ENCODE data around the gene NUCKS1. TPM values are rescaled to one million over a fixed set of nuclear protein-coding genes. Genes with fewer than 3 reads are reported as not detected.

NUCKS1 gene
- total RNA-seq, 1 experiment from 2014 or later: 401 TPM

GRCh38 chr1:205756552-205756951 is 6.6 kb upstream of the NUCKS1 start:
- ATAC-seq: no peak
- H3K9me3 Mint-ChIP-seq: 0 out of 2 replicates have a peak, but pooled peaks cover 4% of the 10 kb centered on the region
- no peaks in the 10 kb centered on the region for H3K36me3 Mint-ChIP-seq
- no peak for DNase-seq (ENCODE audit: low spot score)
- H3K27me3 Mint-ChIP-seq (ENCODE audit: low read depth): 0 out of 2 replicates have a peak, but pooled peaks cover 2% of the 10 kb centered on the region
- no peak overlapping the region for H3K27ac Mint-ChIP-seq
- ChIA-PET POLR2A (no interaction called here), CTCF (interaction anchor here (2.1 kb wide), 1 partner anchor 221 kb away, joined by 5 read pairs; no protein-coding TSS in a partner anchor)
- H3K4me3 Mint-ChIP-seq: no peak overlapping the region
- no peak for TF ChIP-seq SOX15 (CRISPR knock-in tag; IDR thresholded peaks at IDR 0.05)
- TF ChIP-seq NR3C1 (CRISPR knock-in tag; conservative IDR thresholded peaks at IDR 0.05; ENCODE audit: low read depth): no peak
- TF ChIP-seq ATF2 (CRISPR knock-in tag; IDR thresholded peaks at IDR 0.05; ENCODE audit: borderline replicate concordance, low read depth): no peak
- TF ChIP-seq USF1 (CRISPR knock-in tag; IDR thresholded peaks at IDR 0.05): no peak
- no peak for TF ChIP-seq ZNF317 (CRISPR knock-in tag; IDR thresholded peaks at IDR 0.05; ENCODE audit: borderline replicate concordance, low read depth)
- TF ChIP-seq ETV6 (CRISPR knock-in tag; IDR thresholded peaks at IDR 0.05): no peak
- TF ChIP-seq CREM (CRISPR knock-in tag; IDR thresholded peaks at IDR 0.05): no peak
- TF ChIP-seq STAT6 (CRISPR knock-in tag; conservative IDR thresholded peaks at IDR 0.05; ENCODE audit: low read depth): no peak
- TF ChIP-seq NFATC4 (CRISPR knock-in tag; IDR thresholded peaks at IDR 0.05): no peak
- no peak for TF ChIP-seq FOXJ3 (CRISPR knock-in tag; IDR thresholded peaks at IDR 0.05; ENCODE audit: borderline replicate concordance)
- no peak for TF ChIP-seq ZNF219 (CRISPR knock-in tag; IDR thresholded peaks at IDR 0.05; ENCODE audit: borderline replicate concordance)
- no peak for TF ChIP-seq ARID4B (CRISPR knock-in tag; IDR thresholded peaks at IDR 0.05; ENCODE audit: borderline replicate concordance)
- TF ChIP-seq CDX4 (CRISPR knock-in tag; IDR thresholded peaks at IDR 0.05; ENCODE audit: borderline replicate concordance): no peak
- TF ChIP-seq JUN (CRISPR knock-in tag; IDR thresholded peaks at IDR 0.05): no peak
- TF ChIP-seq E2F5 (CRISPR knock-in tag; IDR thresholded peaks at IDR 0.05): no peak
- TF ChIP-seq MXD4 (CRISPR knock-in tag; IDR thresholded peaks at IDR 0.05; ENCODE audit: borderline replicate concordance): no peak
- no peak for TF ChIP-seq RORB (CRISPR knock-in tag; IDR thresholded peaks at IDR 0.05)
- H3K4me1 Mint-ChIP-seq: no peaks in the 10 kb centered on the region
